ENCODE data around the gene NTN3.

Gene NTN3

GRCh38 chr16:2443555-2443954, 27.5 kb upstream of the NTN3 start:
- DNase-seq = no peak

- DNase-seq = no peak
These were observed 23.0 kb upstream of the NTN3 start for GRCh38 chr16:2447920-2448583.

- DNase-seq = no peak
These were observed 22.0 kb upstream of the NTN3 start for GRCh38 chr16:2449118-2449517.

- no peak for DNase-seq
These were observed 20.6 kb upstream of the NTN3 start for GRCh38 chr16:2450535-2450934.

GRCh38 chr16:2450975-2451381, 20.1 kb upstream of the NTN3 start:
- no peak for DNase-seq

GRCh38 chr16:2451851-2452320, 19.2 kb upstream of the NTN3 start:
- no peak for DNase-seq

GRCh38 chr16:2452650-2453049, 18.4 kb upstream of the NTN3 start:
- DNase-seq = no peak

- no peak for DNase-seq
These were observed 15.8 kb upstream of the NTN3 start for GRCh38 chr16:2455081-2455845.

- no peak for DNase-seq
These were observed 14.4 kb upstream of the NTN3 start for GRCh38 chr16:2456551-2457153.

- DNase-seq = no peak
These were observed 13.8 kb upstream of the NTN3 start for GRCh38 chr16:2457267-2457666.

- DNase-seq = no peak
These were observed 13.2 kb upstream of the NTN3 start for GRCh38 chr16:2457946-2458345.

GRCh38 chr16:2458887-2459646, 12.0 kb upstream of the NTN3 start:
- no peak for DNase-seq

- peak; percentile 64 for DNase-seq
These were observed 11.3 kb upstream of the NTN3 start, which contains the start of gene TEDC2 for GRCh38 chr16:2459647-2460390. TSS of gene TEDC2 (plus strand) at chr16:2460109. CDS start at chr16:2460145, 36 bp downstream.

- no peak for DNase-seq
These were observed 10.7 kb upstream of the NTN3 start for GRCh38 chr16:2460391-2460713.

- DNase-seq = no peak
These were observed 10.2 kb upstream of the NTN3 start for GRCh38 chr16:2460916-2461315.

GRCh38 chr16:2462031-2462866, 8.8 kb upstream of the NTN3 start:
- no peak for DNase-seq

- no peak for DNase-seq
These were observed 6.8 kb upstream of the NTN3 start for GRCh38 chr16:2464333-2464732.

- no peak for DNase-seq
These were observed 5.3 kb upstream of the NTN3 start for GRCh38 chr16:2465653-2466415.

- DNase-seq = no peak
These were observed 4.2 kb upstream of the NTN3 start for GRCh38 chr16:2466667-2467527.
